Measurements from ENCODE around the gene GALNTL6.

DNA sequence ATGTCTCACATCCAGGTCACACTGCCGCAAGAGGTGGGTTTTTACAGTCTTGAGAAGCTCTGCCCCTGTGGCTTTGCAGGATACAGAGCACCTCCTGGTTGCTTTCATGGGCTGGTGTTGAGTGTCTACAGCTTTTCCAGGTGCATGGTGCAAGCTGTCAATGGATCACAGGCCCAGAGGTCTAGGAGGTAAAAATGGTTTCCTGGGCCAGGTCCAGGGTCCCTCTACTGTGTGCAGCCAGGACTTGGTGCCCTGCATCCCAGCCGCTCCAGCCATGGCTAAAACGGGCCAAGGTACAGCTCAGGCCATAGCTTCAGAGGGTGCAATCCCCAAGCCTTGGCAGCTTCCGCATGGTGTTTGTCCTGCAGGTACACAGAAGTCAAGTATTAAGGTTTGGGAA is 921.4 kb downstream of the GALNTL6 start:
- TF ChIP-seq, protein P1, sequence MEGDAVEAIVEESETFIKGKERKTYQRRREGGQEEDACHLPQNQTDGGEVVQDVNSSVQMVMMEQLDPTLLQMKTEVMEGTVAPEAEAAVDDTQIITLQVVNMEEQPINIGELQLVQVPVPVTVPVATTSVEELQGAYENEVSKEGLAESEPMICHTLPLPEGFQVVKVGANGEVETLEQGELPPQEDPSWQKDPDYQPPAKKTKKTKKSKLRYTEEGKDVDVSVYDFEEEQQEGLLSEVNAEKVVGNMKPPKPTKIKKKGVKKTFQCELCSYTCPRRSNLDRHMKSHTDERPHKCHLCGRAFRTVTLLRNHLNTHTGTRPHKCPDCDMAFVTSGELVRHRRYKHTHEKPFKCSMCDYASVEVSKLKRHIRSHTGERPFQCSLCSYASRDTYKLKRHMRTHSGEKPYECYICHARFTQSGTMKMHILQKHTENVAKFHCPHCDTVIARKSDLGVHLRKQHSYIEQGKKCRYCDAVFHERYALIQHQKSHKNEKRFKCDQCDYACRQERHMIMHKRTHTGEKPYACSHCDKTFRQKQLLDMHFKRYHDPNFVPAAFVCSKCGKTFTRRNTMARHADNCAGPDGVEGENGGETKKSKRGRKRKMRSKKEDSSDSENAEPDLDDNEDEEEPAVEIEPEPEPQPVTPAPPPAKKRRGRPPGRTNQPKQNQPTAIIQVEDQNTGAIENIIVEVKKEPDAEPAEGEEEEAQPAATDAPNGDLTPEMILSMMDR (IDR thresholded peaks at IDR 0.05), result no peak
- TF ChIP-seq EZH2 (IDR thresholded peaks at IDR 0.05; ENCODE audit: borderline replicate concordance, insufficient read depth, low read depth, low read length, poor library complexity, severe bottlenecking), result no peak
